ENCODE data around the gene PURA.

DNA sequence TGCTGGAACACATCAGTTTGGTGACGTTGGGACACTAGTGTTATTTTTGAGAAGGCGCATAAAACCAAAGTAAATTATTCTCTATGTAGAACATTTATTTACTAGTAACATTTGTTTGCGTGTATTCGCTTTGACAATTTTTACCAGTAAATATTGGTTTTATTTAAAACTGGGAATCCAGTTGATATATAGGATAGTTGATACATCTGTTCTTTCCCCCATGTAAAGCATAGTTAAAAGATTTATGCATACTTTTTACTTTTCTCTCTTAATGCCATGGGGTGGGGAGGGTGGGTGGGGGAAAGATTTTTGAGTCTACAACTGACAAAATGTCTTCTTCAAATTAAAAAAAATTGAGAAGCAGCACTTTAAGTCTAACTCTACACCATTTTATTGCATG lies 11.7 kb downstream of the PURA start, which contains the start of gene IGIP:
- TF ChIP-seq, protein P1, sequence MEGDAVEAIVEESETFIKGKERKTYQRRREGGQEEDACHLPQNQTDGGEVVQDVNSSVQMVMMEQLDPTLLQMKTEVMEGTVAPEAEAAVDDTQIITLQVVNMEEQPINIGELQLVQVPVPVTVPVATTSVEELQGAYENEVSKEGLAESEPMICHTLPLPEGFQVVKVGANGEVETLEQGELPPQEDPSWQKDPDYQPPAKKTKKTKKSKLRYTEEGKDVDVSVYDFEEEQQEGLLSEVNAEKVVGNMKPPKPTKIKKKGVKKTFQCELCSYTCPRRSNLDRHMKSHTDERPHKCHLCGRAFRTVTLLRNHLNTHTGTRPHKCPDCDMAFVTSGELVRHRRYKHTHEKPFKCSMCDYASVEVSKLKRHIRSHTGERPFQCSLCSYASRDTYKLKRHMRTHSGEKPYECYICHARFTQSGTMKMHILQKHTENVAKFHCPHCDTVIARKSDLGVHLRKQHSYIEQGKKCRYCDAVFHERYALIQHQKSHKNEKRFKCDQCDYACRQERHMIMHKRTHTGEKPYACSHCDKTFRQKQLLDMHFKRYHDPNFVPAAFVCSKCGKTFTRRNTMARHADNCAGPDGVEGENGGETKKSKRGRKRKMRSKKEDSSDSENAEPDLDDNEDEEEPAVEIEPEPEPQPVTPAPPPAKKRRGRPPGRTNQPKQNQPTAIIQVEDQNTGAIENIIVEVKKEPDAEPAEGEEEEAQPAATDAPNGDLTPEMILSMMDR (IDR thresholded peaks at IDR 0.05 in 8 of 11, conservative IDR thresholded peaks at IDR 0.05 in 3 of 11) = no peak
- no peak for TF ChIP-seq POLR2A (IDR thresholded peaks at IDR 0.05)

All from spleen (tissue), 7 donors.